T-helper 2 cell treated with Interferon-gamma antibody and Interleukin-4, amounts not matched to agents 100 ng/mL and 5 ng/mL, for 36 hours (primary cell): ENCODE data around the gene GEMIN7. TPM values are rescaled to one million over a fixed set of nuclear protein-coding genes. Genes with fewer than 3 reads are reported as not detected.

Experiments
- intact Hi-C: fragments of 100-400 bp; cut with micrococcal nuclease; formaldehyde crosslinking; loops from one replicate; pipeline ENCODE4 v1.15.1; 2023
- total RNA-seq: library from RNA; stranded (reverse); gene quantifications from 2 replicates; pipeline ENCODE4 v1.2.3, GENCODE V29; 2022

GEMIN7 gene
- total RNA-seq, 1 donor from 2014 or later: 29.8 TPM

DNA sequence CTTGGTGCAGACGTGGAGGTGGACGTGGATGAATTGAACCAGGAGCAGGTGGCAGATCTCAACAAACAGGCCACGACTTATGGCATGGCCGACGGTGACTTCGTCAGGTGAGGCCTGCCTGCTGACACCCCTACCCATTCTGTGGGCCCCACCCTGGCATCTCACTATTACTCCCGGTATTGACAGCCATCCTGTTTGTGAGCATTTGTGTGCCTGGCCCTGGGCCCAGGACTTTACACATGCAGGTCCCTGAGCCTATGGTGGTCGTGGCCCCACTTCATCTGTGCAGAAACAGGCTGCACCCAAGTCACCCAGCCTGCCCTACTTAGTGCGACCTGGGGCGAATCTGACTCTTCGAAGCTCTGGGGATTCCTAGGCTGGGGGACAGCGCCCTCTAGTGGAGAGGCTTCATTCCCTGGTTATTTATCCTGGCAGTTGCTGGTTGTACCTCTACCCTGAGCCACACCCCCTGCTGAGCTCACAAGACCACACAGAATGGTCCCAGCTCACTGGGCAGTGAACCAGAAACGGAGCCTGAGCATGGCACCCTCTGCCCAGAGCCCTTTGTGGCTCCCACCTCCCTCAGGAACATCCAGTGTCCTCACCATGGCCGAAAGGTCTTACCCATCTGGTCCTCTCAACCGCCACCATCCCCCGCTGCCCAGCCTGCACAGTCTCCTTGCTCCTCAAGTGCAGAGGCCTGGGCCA is 19.6 kb upstream of the GEMIN7 start:
- intact Hi-C loops: loop anchor here (1.0 kb wide), 1 partner anchor 70 kb away; no protein-coding TSS in a partner anchor

DNA sequence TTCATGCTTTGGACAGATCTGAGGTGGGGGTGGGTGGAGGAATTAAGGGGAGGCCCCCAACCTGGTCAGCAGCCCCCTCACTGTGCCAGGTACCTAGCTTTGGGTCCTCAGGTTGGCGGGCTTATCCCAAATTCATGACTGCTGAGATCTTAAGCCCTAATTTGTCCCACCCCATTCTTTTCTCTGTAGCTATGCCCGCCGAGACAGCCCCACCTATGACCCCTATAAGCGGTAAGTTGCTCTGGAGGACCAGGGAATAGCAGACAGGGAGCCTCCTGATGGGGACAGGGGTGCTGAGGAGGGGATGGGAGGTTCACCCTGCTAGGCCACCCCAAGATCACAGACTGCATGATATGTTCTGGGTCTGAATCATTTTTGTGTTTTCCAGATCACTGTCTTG is 17.1 kb upstream of the GEMIN7 start:
- intact Hi-C loops: no loop called here

DNA sequence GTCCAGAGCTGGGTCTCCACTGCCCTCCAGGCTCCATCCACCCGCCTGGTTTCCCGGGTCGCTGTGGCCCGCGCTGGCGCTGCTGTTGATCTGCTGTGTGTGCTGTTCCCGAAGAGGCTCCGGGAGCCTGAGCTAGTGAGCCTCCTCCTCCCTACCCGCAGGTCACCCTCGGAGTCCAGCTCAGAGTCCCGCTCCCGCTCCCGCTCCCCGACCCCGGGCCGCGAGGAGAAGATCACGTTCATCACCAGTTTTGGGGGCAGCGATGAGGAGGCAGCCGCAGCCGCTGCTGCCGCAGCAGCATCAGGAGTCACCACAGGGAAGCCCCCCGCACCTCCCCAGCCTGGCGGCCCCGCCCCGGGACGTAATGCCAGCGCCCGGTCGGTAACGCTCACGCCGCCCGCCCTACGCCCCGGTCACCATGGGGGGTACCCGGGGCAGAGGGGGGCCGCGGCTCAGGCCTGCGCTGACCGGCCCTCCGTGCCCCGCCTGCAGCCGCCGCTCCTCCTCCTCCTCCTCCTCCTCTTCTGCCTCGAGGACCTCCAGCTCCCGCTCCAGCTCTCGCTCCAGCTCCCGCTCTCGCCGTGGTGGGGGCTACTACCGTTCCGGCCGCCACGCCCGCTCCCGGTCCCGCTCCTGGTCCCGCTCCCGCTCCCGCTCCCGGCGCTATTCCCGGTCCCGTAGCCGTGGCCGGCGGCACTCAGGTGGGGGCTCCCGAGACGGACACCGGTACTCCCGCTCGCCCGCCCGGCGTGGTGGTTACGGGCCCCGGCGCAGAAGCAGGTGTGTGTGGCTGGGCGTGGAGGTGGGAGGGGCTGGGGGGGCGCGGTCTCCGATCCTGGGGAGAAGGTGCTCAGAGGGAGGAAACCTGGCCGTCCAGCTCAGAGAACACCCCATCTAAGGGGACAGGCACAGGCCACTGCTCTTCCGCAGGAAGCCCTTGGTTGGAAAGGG is 14.9 kb upstream of the GEMIN7 start:
- intact Hi-C loops: no loop called here

DNA sequence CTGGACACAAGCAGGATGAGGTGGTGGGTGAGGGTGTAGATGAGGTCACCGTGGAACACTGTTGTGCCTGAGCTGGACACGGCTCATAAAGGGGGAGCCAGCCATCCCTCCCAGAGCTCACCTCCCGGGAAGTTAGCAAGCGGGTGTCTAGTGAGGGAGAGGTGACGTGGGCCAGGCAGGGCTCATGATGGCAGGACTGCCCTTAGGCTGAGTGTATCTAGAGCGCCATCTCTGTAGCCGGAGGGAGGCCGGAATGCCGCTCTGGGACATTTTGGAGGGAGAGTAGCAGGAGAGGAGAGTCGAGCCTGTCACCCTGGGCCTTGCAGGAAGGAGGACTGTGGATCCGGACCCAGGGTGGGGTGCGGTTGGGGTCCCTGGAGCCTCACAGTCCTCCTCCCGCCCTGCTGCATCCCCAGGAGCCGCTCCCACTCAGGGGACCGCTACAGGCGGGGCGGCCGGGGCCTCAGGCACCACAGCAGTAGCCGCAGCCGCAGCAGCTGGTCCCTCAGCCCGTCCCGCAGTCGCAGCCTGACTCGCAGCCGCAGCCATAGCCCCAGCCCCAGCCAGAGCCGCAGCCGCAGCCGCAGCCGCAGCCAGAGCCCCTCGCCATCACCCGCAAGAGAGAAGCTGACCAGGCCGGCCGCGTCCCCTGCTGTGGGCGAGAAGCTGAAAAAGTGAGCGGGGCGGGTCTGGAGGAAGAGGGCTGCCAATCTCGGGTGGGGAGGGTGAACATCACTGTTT is 12.0 kb upstream of the GEMIN7 start:
- intact Hi-C loops: no loop called here

DNA sequence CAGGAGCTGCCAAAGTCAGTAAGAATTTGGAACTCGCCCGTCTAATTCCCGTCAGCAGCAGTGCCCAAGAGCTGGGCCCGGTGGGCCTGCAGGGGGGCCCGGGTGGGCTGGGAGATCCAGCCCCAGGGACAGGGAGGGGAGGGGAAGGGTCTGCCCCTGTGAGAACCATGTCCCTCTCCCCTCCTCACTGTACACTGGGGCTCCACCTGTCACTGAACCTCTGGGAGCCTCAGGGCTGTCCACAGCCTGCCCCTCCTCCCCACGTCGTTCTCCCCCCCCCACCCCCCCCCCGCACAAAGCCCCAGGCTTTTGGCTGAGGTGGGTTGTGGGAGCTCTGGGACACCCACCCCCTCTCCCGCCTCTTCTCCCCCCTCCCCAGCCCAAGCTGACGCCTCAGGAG is 11.0 kb upstream of the GEMIN7 start:
- intact Hi-C loops: no loop called here

DNA sequence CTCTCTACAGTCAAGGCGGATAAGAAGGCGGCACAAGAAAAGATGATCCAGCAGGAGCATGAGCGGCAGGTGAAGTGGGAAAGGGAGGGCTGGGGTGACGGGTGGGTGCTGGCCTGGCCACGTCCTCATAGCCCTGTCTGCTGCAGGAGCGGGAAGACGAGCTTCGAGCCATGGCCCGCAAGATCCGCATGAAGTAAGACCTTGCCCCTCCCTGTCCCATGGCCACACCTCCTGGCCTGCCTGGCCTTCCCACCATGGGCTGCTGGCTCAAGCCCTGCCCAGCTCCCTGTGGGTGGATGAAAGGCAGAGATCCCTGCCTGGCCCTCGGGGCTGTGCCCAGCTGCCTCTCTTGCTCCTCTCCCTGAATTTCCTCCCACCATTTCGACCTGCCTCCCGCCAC is 10.0 kb upstream of the GEMIN7 start:
- intact Hi-C loops: no loop called here

DNA sequence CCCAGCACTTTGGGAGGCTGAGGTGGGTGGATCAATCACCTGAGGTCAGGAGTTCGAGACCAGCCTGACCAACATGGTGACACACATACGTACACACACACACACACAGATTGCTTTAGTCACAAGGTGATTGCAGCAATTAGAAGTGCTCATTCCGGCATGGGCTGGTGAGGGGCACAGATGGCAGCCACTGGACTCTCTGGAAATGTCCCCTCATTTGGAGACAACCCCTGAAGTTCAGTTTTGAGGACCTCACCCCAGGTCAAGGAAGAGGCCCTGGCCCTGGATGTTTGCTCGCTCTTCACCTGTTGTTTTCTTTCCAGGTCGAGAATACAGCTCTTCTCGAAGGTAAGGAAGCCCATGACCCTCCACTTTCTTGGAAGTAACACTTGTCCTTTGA is 8.8 kb upstream of the GEMIN7 start:
- intact Hi-C loops: no loop called here

DNA sequence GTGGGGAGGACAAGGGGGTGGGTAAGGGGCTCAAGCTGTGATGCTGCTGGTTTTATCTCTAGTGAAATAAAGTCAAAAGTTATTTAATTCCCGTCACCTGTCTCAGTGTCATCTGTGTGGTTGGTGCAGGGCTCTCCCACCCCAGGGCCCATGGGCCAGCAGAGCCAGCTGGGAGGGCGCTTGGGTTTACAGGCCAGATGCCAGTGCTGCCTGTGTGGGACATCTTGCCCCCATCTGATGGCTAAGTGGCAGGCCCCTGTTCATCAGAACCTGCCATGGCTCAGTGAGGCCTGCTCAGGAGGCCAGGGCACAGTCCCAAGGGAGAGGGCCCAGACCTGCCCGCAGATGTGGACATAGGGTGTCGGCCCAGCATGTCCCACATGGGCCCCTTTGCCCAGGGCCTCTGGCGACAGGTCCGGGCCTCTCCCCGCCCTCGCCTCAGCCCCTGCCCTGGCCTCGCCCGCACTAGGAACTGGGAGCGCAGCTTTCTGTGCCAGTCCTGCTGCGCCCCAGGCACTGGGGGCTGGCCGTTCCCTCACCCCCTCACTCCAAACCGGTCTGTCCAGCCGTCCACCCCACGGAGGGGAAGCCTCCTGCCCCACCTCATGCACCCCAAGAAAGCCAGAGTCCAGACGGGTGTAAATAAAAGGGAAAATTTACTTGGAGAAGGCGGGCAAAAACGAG is 8.1 kb upstream of the GEMIN7 start:
- intact Hi-C loops: no loop called here

DNA sequence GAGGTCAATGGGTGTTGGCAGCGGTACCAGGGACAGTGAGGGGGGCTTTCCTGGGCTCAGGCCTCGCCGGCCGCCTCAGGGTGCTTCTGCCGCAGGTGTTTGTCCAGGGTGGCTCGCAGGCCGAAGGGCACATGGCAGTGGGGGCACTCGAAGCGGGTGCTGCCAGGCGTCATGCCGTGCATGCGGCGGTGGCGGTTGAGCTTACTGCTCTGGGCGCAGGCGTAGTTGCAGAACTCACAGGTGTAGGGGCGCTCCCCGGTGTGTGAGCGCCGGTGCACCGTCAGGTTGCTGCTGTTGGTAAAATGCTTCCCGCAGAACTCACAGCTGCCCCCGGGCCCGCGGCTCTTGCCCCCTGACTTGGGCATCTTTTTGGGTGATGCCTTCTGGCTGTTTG is 7.5 kb upstream of the GEMIN7 start:
- intact Hi-C loops: no loop called here

DNA sequence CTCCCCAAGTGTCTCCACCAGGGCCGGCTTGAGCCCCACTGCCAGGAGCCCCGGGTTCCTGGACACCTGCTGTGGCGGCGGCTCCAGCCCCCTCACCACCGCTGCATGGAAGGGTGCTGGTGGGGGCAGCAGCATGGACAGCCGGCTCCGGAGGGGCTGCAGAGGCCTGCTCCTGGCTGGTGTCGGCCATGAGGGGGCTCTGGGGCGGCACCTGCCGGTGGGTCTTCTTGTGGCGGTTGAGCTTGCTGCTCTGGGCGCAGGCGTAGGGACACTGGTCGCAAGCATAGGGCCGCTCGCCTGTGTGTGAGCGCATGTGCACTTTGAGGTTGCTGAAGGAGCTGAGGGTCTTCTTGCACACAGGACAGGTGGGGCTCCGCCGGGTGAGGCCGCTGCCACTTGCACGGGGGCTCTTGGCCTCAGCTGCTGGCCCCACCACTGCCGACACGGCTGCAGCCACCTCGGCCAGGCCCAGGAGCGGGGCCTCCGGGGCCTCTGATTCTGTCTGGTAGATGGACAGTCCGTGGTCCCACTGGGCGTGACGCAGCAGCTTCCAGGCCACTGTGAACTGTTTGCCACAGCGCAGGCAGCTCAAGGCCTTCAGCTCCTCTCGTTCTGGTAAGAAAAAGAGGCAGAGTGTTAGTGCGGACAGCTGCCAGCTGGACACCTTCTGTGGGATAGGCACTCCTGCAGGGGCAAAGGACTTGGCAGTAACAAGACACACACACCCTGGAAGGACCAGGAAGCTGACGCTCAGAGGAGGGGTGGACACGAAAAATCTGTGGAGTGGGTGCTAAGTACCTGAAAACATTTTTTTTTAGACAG is 6.9 kb upstream of the GEMIN7 start:
- intact Hi-C loops: no loop called here

DNA sequence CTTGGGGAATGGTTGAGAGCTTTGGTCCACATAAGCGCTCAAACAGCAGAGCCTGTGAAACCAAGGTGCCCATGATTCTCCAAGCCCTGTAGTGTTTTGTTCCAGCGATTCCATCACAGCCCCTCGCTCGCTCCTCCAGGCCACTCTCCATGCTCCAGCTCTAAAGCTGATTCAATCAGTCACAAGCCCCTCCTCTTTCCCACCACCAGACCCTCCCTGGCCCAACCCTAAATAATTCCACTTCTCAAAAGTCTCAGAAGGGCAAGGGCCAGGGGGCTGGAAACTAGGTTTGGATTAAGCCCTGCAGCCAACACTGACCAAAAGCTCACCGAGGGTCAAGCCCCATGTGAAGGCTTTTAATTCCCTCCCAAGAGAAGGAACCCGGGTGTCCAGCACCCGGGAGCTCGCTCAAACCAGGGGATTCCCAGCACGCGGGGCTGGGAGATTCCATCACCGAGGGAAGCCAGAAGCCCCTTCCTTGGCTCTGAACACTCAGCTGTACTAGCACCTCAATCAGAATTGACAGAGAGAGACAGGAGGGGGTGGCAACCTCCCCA is 4.2 kb upstream of the GEMIN7 start:
- intact Hi-C loops: loop anchor here (5.0 kb wide), 1 partner anchor 102 kb away; the partner anchor contains the start of genes BLOC1S3 and TRAPPC6A

DNA sequence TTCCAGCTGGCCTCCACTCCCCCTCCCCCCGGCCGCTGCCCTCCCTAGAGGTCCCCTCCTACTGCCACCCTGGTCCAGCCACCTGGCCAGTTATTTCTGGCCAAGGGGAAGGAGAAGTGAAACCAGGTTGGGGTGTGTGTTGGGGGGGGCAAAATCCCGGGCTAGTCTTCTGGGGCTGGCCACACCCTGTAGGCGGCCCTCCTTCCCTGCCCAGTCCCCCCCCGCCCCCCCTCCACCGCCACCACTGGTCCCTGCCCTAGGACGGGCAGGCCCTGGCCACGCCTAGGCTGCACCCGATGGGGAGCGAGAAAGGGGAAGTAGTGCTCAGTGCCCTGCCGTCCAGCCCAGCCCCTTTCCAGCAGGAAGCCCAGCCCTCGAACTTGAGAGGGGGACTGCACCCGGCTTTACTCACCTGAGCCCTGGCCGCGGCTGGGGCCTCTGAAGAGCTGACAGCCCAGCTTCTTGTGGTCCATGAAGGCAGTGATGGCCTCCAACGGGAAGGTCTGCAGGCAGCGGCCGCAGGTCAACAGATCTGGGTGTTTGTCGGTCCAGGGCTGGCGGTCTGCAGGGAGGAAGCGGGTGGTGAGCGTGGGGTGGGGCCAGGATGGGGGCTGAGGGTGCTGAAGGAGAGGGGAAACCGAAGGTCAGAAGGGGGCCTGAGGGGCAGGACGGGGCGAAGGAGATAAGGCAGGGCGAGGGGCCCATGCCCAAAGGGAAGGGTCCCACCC is 3.6 kb upstream of the GEMIN7 start:
- intact Hi-C loops: loop anchor here (1.0 to 5.0 kb wide), 3 partner anchors 16 to 102 kb away; partner anchors contain the start of genes BLOC1S3, CLASRP and TRAPPC6A

DNA sequence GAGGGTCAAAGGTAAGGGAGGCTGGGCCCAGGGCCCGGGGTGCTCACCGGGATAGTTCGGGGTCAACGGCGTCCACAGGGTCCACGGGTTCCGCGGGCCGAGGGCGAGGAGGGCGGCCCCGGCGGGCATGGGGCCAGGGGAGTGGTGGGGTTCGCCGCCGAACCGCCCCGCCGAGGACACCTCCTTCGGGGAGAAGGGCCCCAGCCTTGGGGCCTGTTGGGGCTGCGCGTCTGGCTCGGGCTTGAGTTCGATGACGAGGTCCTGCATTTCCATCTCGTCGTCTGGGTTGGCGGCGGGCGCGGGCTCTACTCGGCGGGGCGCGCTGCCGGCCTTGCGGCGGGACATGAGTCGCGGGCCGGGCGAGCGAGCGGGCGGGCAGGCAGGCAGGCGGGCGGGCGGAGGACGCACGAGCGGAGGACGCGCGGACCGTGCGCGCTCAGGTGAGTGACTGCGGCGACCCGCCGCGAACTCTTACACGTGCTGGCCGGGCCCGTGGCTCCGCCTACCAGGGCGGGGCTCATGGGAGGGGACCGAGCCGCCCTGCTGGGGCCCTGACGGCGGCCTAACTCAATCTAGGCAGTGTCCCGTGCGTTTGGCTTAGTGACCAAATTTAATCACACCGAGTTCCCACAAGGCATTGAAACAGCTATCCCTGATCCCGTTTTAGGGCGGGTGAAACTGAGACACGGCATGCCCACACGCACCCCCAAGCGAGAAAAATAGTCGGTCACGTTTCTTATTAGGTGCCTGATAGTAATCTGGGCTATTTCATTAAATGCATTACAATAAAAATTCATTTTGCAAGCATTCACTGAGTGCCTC is 2.8 kb upstream of the GEMIN7 start, which contains the start of gene ZNF296:
Gene ZNF296 (minus strand): TSS at position 450 of the 822 bp plus-strand sequence. CDS start 105 bp downstream, at position 345.
- intact Hi-C loops: loop anchor here (1.0 to 5.0 kb wide), 3 partner anchors 15 to 101 kb away; partner anchors contain the start of genes BLOC1S3, CLASRP and TRAPPC6A

DNA sequence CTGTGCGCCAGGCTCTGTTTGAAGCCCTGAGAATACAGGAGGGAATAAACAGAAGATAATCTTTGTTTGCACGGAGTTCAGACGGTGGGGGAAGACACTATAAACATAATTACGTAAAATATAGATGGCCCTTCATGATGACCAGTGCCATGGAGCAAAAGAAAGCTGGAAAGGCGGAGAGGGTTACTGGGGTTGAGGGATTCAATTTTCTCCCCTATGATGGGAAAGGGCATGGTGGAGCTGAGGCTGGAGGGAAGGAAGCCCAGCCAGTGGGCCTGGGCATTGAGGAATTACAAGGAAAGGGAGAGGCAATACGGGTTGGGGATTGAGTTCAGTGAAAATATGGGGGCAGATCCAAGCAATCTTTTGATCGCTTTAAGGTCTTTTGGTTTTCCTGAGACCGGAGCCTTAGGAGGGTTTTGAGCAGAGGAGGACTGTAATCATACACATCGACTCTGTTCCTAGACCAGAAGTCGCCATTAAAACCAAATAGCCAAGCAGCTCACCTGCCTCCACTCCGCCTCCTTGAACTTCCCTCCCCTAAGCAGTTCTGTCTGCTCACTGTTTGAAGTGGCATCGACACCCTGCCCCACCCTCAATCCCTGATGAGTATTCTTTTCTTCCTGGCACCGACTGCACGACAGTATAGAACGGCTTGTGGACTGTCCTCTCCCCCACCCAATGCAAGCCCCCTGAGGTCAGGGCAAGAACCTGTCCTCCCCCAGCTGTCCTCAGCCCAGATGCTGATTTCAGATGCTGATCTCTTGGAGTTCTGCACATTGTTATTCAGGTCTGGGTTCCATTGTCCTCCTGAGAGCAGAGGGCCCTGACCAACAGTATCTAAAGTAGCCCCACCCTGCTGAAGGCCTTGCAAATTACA is 2.0 kb upstream of the GEMIN7 start:
- intact Hi-C loops: loop anchor here (1.0 to 5.0 kb wide), 3 partner anchors 14 to 100 kb away; partner anchors contain the start of genes BLOC1S3, CLASRP and TRAPPC6A

DNA sequence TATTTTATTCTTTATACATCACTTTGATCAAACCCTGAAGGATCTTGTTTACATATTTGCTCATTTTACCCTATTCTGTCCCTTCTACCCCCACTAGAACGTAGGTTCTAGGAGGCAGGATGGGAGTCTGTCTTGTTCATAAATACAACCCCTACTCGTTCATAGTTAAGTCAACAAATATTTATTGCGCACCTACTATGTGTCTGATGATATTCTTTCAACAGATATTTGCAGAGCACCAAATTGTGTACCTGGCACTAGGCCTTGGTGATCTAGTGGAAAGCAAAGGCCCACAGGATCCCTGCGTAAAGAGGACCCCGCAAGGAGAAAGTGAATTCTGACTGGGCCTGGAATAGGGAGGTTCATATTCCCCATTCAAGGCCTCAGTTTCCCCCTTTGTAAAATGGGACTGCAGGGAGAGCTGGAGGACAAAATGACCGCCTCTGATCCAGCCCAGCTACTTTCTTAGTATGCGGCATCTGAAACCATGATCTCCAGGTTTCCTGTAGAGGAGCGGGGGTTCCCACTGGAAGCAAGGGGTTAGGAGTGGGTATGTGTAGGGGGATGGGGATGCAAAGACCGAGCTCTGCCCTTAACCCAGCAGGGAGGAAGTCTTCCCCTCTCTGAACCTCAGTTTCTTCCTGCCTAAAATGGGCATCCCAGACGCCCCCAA is 534 bp upstream of the GEMIN7 start:
- intact Hi-C loops: loop anchor here (5.0 kb wide), 1 partner anchor 99 kb away; the partner anchor contains the start of genes BLOC1S3 and TRAPPC6A

DNA sequence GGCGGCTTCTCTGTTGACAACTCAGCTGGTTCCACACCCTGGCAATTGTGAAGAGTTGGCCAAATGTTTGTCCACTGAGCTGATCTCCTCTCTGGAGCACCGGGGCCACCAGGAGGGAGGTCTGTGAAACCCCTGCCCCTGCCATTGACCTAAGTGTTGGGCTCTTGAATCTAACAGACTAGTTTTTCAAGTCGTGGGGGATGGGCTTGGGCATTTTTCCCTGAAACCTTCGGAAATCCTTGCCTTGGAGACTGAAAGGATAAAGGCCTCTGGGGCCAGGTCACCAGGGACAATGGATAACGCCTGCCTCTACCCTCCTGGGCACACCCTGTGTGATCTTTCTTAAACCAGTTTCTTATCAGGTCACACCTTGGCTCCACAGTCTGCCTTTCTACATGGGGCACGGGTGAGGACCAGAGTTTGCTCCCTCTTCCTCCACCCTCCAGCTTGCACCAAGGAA is 881 bp downstream of the GEMIN7 start:
- intact Hi-C loops: loop anchor here (5.0 kb wide), 1 partner anchor 97 kb away; the partner anchor contains the start of genes BLOC1S3 and TRAPPC6A
